ENCODE results near the gene ADAP1.
"Not testable (repeated sequence)": the region's sequence is repeated elsewhere in the genome, so short reads cannot be mapped to it uniquely, and the experiment has no call there.

ADAP1 gene

DNA sequence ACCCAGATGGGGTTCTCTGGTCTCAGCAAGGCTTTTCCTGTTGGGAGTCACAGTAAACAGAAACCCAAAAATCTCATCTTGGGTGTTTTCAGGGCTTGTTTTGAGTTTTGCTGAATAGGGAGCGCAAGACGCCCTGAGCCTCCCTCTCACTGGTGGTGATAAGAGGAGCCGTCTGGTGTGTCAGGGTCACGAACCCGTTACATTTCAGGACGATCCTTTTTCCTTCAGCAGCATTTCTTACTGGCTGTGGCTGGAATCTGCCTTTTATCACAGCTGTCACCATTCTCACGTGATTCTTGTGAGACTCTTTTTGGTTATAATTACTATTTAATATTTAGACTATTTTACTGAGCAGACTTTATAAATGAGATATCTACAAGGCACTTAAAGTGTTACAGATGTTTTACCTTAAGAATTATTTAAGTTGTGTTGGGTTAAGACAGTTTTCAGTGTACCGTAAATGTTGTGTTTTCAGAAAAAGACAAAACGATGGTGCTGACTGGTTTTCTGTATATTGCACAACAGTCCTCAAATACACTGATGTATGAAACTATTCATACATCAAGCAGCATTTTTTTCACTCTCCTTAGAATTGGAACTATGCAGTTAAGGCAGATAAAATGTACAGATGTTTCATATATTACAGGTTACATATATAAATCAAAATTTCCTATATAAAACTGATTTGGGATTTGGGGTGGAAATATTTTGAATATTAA is 80.3 kb downstream of the ADAP1 start:
- peaks cover 17 to 20% of the 10 kb centered on the region in 2 experiments for H3K4me1 ChIP-seq (ENCODE audit: control insufficient read depth in 1 of 2, insufficient read depth in 1 of 2, low read depth in 1 of 2, low read length in 1 of 2)
- H3K27ac ChIP-seq = peak overlapping the region; percentile 53
- H3K36me3 ChIP-seq = peaks cover 3% of the 10 kb centered on the region
- no peaks in the 10 kb centered on the region for H3K9me3 ChIP-seq
- no peaks in the 10 kb centered on the region for H3K27me3 ChIP-seq
- no peak overlapping the region for H3K4me3 ChIP-seq (ENCODE audit: low read depth in 1 of 2, low read length in 1 of 2)
- TF ChIP-seq, protein P1, sequence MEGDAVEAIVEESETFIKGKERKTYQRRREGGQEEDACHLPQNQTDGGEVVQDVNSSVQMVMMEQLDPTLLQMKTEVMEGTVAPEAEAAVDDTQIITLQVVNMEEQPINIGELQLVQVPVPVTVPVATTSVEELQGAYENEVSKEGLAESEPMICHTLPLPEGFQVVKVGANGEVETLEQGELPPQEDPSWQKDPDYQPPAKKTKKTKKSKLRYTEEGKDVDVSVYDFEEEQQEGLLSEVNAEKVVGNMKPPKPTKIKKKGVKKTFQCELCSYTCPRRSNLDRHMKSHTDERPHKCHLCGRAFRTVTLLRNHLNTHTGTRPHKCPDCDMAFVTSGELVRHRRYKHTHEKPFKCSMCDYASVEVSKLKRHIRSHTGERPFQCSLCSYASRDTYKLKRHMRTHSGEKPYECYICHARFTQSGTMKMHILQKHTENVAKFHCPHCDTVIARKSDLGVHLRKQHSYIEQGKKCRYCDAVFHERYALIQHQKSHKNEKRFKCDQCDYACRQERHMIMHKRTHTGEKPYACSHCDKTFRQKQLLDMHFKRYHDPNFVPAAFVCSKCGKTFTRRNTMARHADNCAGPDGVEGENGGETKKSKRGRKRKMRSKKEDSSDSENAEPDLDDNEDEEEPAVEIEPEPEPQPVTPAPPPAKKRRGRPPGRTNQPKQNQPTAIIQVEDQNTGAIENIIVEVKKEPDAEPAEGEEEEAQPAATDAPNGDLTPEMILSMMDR (IDR thresholded peaks at IDR 0.05) = no peak

DNA sequence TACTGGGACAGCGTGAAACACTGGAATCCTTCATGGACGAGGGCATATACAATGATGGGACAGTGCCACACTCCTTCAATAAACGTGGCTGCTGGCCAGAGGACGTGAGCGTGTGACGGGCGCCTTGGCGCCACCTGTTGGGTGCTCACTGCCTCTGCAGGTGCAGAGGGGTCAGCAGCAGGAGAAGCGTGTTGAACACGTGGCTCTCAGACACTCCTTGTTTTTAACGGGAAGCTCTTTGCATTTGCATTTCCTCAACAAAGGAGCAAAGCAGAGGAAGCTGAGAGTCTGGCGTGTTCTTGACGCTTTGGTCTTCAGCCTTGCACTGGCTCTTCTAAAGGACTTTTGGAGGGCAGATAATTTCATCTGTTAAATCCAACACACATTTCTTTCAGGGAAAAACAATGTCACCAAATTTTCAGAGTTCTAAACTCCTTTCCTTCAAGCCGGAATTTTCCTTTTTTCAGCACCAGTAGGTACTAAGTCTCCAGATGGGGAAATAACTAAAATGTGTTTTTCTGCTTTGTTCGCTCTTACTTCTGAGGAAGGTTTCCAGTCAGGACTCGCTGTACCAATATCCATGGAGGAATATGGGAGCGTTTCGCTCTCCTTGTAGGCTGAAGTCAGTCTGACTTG is 81.0 kb downstream of the ADAP1 start:
- H3K27me3 ChIP-seq = no peaks in the 10 kb centered on the region
- H3K36me3 ChIP-seq = no peaks in the 10 kb centered on the region
- TF ChIP-seq, protein P1 (IDR thresholded peaks at IDR 0.05) = peak; percentile 91
- H3K27ac ChIP-seq = peak overlapping the region; percentile 53
- no peak overlapping the region for H3K4me3 ChIP-seq (ENCODE audit: low read depth in 1 of 2, low read length in 1 of 2)
- H3K9me3 ChIP-seq = no peaks in the 10 kb centered on the region
- peaks cover 14 to 17% of the 10 kb centered on the region in 2 experiments for H3K4me1 ChIP-seq (ENCODE audit: control insufficient read depth in 1 of 2, insufficient read depth in 1 of 2, low read depth in 1 of 2, low read length in 1 of 2)

DNA sequence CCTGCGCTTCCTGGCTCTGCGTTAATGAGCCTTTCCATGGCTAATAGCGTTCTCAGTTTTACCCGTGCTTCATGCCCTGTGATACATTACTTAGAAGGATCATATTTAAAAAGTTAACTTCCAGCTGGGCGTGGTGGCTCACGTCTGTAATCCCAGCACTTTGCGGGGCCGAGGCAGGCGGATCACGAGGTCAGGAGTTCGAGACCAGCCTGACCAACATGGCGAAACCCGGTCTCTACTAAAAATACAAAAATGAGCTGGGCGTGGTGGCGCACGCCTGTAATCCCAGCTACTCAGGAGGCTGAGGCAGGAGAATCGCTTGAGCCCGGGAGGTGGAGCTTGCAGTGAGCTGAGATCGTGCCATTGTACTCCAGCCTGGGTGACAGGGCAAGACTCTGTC is 81.8 kb downstream of the ADAP1 start:
- not testable (repeated sequence) for H3K36me3 ChIP-seq; H3K4me1 ChIP-seq (ENCODE audit: control insufficient read depth in 1 of 2, insufficient read depth in 1 of 2, low read depth in 1 of 2, low read length in 1 of 2); H3K27ac ChIP-seq; H3K4me3 ChIP-seq (ENCODE audit: low read depth in 1 of 2, low read length in 1 of 2); H3K27me3 ChIP-seq; H3K9me3 ChIP-seq

DNA sequence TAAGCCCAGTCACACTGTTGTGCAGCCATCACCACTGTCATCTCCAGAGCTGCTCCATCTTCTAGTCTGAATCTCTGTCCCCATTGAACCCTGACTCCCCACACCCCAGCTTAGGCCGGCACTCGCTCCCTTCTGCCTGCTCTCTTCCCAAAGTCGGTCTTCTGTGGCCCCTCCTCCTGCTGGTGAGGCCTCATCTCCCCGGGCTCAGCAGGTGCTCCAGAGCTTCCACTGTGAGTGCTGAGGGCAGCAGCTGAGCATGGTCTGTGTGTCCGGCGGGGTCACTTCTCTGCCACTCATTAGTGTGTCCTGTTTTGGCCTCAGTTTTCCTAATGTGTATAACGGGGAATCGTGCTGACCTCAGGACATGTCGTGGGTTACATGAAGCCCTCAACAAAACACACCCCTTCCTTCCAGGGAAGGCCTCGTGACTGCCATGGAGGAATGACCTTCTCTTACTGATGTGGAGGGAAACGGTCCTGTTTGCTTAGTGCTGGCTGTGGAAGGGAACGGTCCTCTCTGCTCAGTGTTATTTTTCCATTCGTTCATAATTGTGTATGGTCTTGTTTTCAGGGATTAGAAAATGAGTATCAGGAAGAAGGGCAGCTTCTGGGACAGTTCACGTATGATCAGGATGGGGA is 82.5 kb downstream of the ADAP1 start:
- H3K4me3 ChIP-seq (ENCODE audit: low read depth in 1 of 2, low read length in 1 of 2) = no peak overlapping the region
- H3K4me1 ChIP-seq (ENCODE audit: control insufficient read depth in 1 of 2, insufficient read depth in 1 of 2, low read depth in 1 of 2, low read length in 1 of 2) = peaks cover 4 to 10% of the 10 kb centered on the region in 2 experiments
- H3K27ac ChIP-seq = no peak overlapping the region
- TF ChIP-seq, protein P1 (IDR thresholded peaks at IDR 0.05) = no peak
- no peaks in the 10 kb centered on the region for H3K9me3 ChIP-seq
- H3K27me3 ChIP-seq = no peaks in the 10 kb centered on the region
- H3K36me3 ChIP-seq = no peaks in the 10 kb centered on the region

DNA sequence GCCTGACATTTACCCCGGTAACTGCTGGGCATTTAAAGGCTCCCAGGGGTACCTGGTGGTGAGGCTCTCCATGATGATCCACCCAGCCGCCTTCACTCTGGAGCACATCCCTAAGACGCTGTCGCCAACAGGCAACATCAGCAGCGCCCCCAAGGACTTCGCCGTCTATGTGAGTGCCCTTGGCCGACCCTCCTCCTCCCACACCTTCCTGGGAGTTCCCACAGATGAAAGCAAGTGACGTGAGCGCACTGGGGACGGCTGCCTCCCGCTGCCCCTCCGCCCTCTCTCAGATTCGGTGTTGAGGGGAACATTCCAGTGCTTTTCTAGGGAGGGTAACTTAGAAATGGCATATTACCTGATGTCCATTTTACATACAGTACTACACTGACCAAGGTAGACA is 85.1 kb downstream of the ADAP1 start:
- TF ChIP-seq, protein P1 (IDR thresholded peaks at IDR 0.05) = no peak
- Histone ChIP-seq H3K4me1 (ENCODE audit: control insufficient read depth in 1 of 2, insufficient read depth in 1 of 2, low read depth in 1 of 2, low read length in 1 of 2) (peaks cover 0 to 8% of the 10 kb centered on the region in 2 experiments), H3K9me3 (no peaks in the 10 kb centered on the region), H3K27me3 (no peaks in the 10 kb centered on the region), H3K4me3 (ENCODE audit: low read depth in 1 of 2, low read length in 1 of 2) (no peak overlapping the region), H3K36me3 (no peaks in the 10 kb centered on the region), H3K27ac (no peak overlapping the region)

DNA sequence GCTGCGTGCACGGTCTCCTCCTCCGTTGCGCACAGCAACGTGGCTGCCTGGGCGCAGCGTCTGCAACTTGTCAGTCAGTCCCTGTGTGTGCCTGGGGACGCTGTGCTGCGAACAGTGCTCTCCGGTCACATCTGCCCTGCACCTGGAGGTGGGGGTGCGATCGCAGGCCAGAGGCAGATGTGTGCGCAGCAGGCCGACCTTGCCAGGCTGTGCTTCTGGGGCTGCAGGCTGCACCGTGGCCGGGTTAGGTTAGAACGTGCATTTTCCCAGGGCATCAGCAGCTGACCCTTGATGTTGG is 86.3 kb downstream of the ADAP1 start:
- no peaks in the 10 kb centered on the region for H3K27me3 ChIP-seq
- H3K9me3 ChIP-seq = no peaks in the 10 kb centered on the region
- H3K36me3 ChIP-seq = no peaks in the 10 kb centered on the region
- H3K27ac ChIP-seq = no peak overlapping the region
- H3K4me3 ChIP-seq (ENCODE audit: low read depth in 1 of 2, low read length in 1 of 2) = no peak overlapping the region
- TF ChIP-seq, protein P1 (IDR thresholded peaks at IDR 0.05) = no peak
- H3K4me1 ChIP-seq (ENCODE audit: control insufficient read depth in 1 of 2, insufficient read depth in 1 of 2, low read depth in 1 of 2, low read length in 1 of 2) = no peaks in the 10 kb centered on the region
